Measurements from ENCODE around the gene LRFN2.

- TF ChIP-seq CTCF (IDR thresholded peaks at IDR 0.05; ENCODE audit: insufficient read depth, low read depth, low read length) (no peak), EZH2 (IDR thresholded peaks at IDR 0.05; ENCODE audit: insufficient read depth, low read length) (no peak)
Observed at GRCh38 chr6:40630488-40630887, 43.3 kb upstream of the LRFN2 start.

Data from astrocyte (in vitro differentiated cells and primary cell).